Right renal cortex interstitium (tissue), 3 donors: ENCODE results near the gene PHACTR3. TPM values are rescaled to one million over a fixed set of nuclear protein-coding genes. Genes with fewer than 3 reads are reported as not detected.

Experiments
- DNase-seq, 3 donors: peaks; one replicate each; pipeline ENCODE4 v3.0.0-alpha.2; 2013; ENCODE audit warnings: low read depth in 3 of 3, low spot score in 2 of 3
- polyA plus RNA-seq, 3 donors: library from polyadenylated mRNA; unstranded; fragments of 120-200 nt; gene quantifications; one replicate each; pipeline ENCODE4 v1.2.1, GENCODE V29; 2013; ENCODE audit not compliant: insufficient read length in 3 of 3

PHACTR3 gene
- polyA plus RNA-seq, 3 donors: 12.8 to 13.2 (median 12.9) TPM

DNA sequence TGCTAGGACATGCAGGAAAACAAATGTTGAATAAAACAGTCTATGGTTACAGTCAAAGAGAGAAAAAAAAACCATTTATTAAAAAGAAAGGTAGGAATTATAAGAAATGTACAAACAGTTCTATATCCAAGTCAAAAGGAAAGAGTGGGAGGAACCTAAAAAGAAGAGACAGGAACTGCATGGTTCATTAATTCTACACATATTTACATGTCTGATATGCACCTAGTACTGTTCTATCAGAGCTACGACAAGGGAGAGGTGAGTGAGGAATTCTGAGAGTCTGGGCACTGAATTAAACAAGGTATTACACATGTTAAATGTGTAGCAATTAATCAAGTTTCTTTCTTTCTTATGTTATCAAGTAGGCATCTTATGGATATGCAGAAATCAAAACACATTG is 287.2 kb downstream of the PHACTR3 start:
- no peak for DNase-seq

DNA sequence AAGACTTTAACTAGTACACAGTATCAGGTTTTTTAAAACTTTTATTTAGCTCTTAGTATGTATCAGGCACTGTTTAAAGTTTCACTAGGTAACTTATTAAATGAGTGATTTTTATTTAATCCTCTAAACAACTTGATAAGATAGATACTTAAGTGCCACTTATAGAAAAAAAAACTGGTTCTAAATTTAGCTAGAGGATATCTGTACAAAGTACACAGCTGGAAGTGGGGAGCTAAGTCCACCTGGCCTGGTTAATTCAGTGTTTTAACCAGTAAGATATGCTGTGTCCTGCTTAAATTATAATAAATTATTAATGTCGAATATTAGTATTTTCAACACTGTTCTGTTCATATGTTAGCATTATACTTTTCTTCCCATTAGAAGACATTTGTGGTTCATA is 291.6 kb downstream of the PHACTR3 start:
- DNase-seq: no peak
